GM13977 (cell line): Measurements from ENCODE around the gene CNTNAP2.

Experiments used
- DNase-seq: peaks from one replicate; pipeline ENCODE4 v3.0.0; 2012; ENCODE audit warnings: low spot score
- in situ Hi-C: fragments of 300-500 bp; cut with MboI; formaldehyde crosslinking; loops from one replicate; pipeline ENCODE4 v1.12.0; 2022; ENCODE audit warnings: low sequenced_read_pairs, low pct_unique_long_range_greater_than_20kb, mixed read lengths, inconsistent platforms; ENCODE audit not compliant: unreplicated experiment
- TF ChIP-seq, protein P1 (sequence below): IDR thresholded peaks from 2 replicates; pipeline ENCODE4 v1.5.1; 2012; ENCODE audit warnings: mild to moderate bottlenecking, control low read depth; ENCODE audit not compliant: insufficient read depth; ENCODE audit errors: extremely low read depth, missing control alignments

Gene CNTNAP2

GRCh38 chr7:146660839-146661238, 544.2 kb downstream of the CNTNAP2 start:
- in situ Hi-C loops, result no loop called here
- TF ChIP-seq, protein P1, sequence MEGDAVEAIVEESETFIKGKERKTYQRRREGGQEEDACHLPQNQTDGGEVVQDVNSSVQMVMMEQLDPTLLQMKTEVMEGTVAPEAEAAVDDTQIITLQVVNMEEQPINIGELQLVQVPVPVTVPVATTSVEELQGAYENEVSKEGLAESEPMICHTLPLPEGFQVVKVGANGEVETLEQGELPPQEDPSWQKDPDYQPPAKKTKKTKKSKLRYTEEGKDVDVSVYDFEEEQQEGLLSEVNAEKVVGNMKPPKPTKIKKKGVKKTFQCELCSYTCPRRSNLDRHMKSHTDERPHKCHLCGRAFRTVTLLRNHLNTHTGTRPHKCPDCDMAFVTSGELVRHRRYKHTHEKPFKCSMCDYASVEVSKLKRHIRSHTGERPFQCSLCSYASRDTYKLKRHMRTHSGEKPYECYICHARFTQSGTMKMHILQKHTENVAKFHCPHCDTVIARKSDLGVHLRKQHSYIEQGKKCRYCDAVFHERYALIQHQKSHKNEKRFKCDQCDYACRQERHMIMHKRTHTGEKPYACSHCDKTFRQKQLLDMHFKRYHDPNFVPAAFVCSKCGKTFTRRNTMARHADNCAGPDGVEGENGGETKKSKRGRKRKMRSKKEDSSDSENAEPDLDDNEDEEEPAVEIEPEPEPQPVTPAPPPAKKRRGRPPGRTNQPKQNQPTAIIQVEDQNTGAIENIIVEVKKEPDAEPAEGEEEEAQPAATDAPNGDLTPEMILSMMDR, result no peak
- DNase-seq, result no peak

GRCh38 chr7:146661435-146661834, 544.8 kb downstream of the CNTNAP2 start:
- in situ Hi-C loops, result no loop called here
- DNase-seq, result no peak
- TF ChIP-seq, protein P1, result no peak

- no peak for DNase-seq
- in situ Hi-C loops, result no loop called here
- TF ChIP-seq, protein P1, result no peak
Observed at GRCh38 chr7:146661929-146662328, 545.3 kb downstream of the CNTNAP2 start.

DNA sequence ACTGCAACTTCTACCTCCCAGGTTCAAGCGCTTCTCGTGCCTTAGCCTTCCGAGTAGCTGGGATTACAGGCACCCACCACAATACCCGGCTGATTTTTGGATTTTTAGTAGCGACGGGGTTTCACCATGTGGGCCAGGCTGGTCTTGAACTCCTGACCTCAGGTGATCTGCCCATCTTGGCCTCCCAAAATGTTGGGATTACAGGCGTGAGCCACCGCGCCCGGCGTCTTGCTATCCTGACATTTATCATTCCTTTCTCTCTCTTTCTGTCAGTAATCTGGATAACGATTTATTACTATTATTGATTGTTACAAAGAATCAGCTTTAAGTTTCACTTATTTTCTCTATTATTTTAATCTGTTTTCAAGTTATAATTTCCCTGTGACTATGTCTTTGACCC, 548.4 kb downstream of the CNTNAP2 start:
- no peak for DNase-seq
- TF ChIP-seq, protein P1, result no peak
- in situ Hi-C loops, result no loop called here

- in situ Hi-C loops, result no loop called here
Observed at GRCh38 chr7:146670532-146670931, 553.9 kb downstream of the CNTNAP2 start.

GRCh38 chr7:146681487-146681886, 564.9 kb downstream of the CNTNAP2 start:
- in situ Hi-C loops, result no loop called here
- TF ChIP-seq, protein P1, result no peak

More at GRCh38 chr7:146670532-146670931, 553.9 kb downstream of the CNTNAP2 start:
- TF ChIP-seq, protein P1, result no peak
- DNase-seq, result no peak

DNA sequence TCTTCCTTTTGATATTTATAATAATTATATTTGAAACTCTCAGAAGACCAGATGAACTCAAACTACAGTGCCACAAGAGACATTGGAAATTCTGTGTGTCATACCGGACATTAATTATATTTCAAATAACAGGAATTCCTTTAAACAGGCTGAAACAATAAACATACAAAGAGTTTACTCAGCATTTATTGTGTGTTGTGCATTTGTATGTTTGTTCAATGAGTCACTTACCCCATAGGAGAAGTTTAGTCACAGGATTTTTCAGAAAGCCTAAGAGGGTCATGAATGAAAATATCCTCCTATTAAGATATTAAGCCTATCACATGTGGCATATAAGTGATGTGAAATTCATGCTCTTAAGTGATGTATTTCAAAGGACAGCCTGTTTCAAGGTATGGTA, 566.8 kb downstream of the CNTNAP2 start:
- DNase-seq, result no peak
- in situ Hi-C loops, result no loop called here
- TF ChIP-seq, protein P1, result no peak

More at GRCh38 chr7:146681487-146681886, 564.9 kb downstream of the CNTNAP2 start:
- DNase-seq, result no peak
